AG08396 (cell line): Measurements from ENCODE around the gene PGPEP1.
"Not testable (repeated sequence)": the region's sequence is repeated elsewhere in the genome, so short reads cannot be mapped to it uniquely, and the experiment has no call there.

Source experiments
- DNase-seq: peaks from one replicate; pipeline ENCODE4 v3.0.0; 2012; ENCODE audit warnings: low spot score, mixed read lengths

Gene PGPEP1

GRCh38 chr19:18308051-18308947 is 32.1 kb upstream of the PGPEP1 start:
- peak; percentile 1 for DNase-seq

- DNase-seq, result no peak
These were observed 31.5 kb upstream of the PGPEP1 start for GRCh38 chr19:18308948-18309325.

GRCh38 chr19:18309525-18310064 is 30.8 kb upstream of the PGPEP1 start:
- DNase-seq, result peak; percentile 3

GRCh38 chr19:18310118-18310909 is 30.1 kb upstream of the PGPEP1 start:
- DNase-seq, result peak; percentile 3

GRCh38 chr19:18310966-18311365 is 29.4 kb upstream of the PGPEP1 start:
- no peak for DNase-seq

- no peak for DNase-seq
These were observed 28.8 kb upstream of the PGPEP1 start for GRCh38 chr19:18311502-18312091.

- peak; percentile 2 for DNase-seq
These were observed 28.3 kb upstream of the PGPEP1 start for GRCh38 chr19:18312092-18312534.

- DNase-seq, result peak; percentile 6
These were observed 27.0 kb upstream of the PGPEP1 start for GRCh38 chr19:18313398-18313797.

- DNase-seq, result no peak
These were observed 22.2 kb upstream of the PGPEP1 start for GRCh38 chr19:18317961-18318800.

- DNase-seq, result no peak
These were observed 20.7 kb upstream of the PGPEP1 start for GRCh38 chr19:18319591-18320135.

GRCh38 chr19:18320865-18321733 is 19.3 kb upstream of the PGPEP1 start:
- DNase-seq, result no peak

- peak; percentile 18 for DNase-seq
These were observed 18.7 kb upstream of the PGPEP1 start for GRCh38 chr19:18321734-18322102.

GRCh38 chr19:18322318-18322758 is 18.1 kb upstream of the PGPEP1 start:
- DNase-seq, result peak; percentile 78

- DNase-seq, result peak; percentile 99
These were observed 17.5 kb upstream of the PGPEP1 start, which contains the start of gene LSM4 for GRCh38 chr19:18322759-18323460. Gene LSM4 (minus strand): TSS chr19:18323076. CDS start chr19:18323020, 56 bp downstream.

GRCh38 chr19:18324373-18324731 is 16.0 kb upstream of the PGPEP1 start:
- DNase-seq, result not testable (repeated sequence)

- no peak for DNase-seq
These were observed 13.6 kb upstream of the PGPEP1 start for GRCh38 chr19:18326772-18327171.

- peak; percentile 98 for DNase-seq
These were observed 11.9 kb upstream of the PGPEP1 start for GRCh38 chr19:18328340-18329034.

- DNase-seq, result no peak
These were observed 11.4 kb upstream of the PGPEP1 start for GRCh38 chr19:18329035-18329376.

- no peak for DNase-seq
These were observed 9.5 kb upstream of the PGPEP1 start for GRCh38 chr19:18330868-18331267.
